GM23338 (cell line): ENCODE data around the gene KDM7A. TPM values are rescaled to one million over a fixed set of nuclear protein-coding genes. Genes with fewer than 3 reads are reported as not detected.

ENCODE experiments used
- ATAC-seq: fragments of 200-7000 bp; cut with Tn5 transposase; 3 replicates; pipeline ENCODE4 v1.9.1; 2020
- DNase-seq: peaks from one replicate; pipeline ENCODE4 v3.0.0-alpha.2; 2015; ENCODE audit warnings: low spot score
- H2AFZ ChIP-seq: fragments of 200-600 bp; sonication (generic); 2 replicates; pipeline ENCODE4 v1.8.0; 2016; ENCODE audit warnings: antibody characterized with exemption, mild to moderate bottlenecking, moderate library complexity
- H3F3A ChIP-seq: fragments of 200-600 bp; sonication (generic); replicated peaks from 2 replicates; pipeline ENCODE4 v1.8.0; 2017; ENCODE audit warnings: antibody characterized with exemption, mixed run types, low read depth
- H3K27ac ChIP-seq: fragments of 200-600 bp; sonication (generic); 2 replicates; pipeline ENCODE4 v1.6.1; 2016; ENCODE audit warnings: low read depth
- H3K27me3 ChIP-seq: fragments of 200-600 bp; sonication (generic); 2 replicates; pipeline ENCODE4 v1.8.0; 2016; ENCODE audit warnings: mild to moderate bottlenecking, mixed run types, moderate library complexity; ENCODE audit not compliant: insufficient read depth
- H3K36me3 ChIP-seq: fragments of 200-600 bp; sonication (generic); 2 replicates; pipeline ENCODE4 v1.8.0; 2016; ENCODE audit warnings: mild to moderate bottlenecking; ENCODE audit not compliant: insufficient read depth
- H3K4me1 ChIP-seq: fragments of 200-600 bp; sonication (generic); 2 replicates; pipeline ENCODE4 v1.8.0; 2016; ENCODE audit warnings: mild to moderate bottlenecking, moderate library complexity; ENCODE audit not compliant: insufficient read depth
- H3K4me2 ChIP-seq: fragments of 200-600 bp; sonication (generic); 2 replicates; pipeline ENCODE4 v1.7.1; 2017; ENCODE audit warnings: mixed run types
- H3K4me3 ChIP-seq: fragments of 200-600 bp; sonication (generic); 2 replicates; pipeline ENCODE4 v1.6.1; 2016; ENCODE audit warnings: mixed run types
- H3K79me2 ChIP-seq: fragments of 200-600 bp; sonication (generic); replicated peaks from 2 replicates; pipeline ENCODE4 v1.8.0; 2017; ENCODE audit warnings: mild to moderate bottlenecking; ENCODE audit not compliant: insufficient read depth
- H3K9me2 ChIP-seq: fragments of 200-600 bp; sonication (generic); 2 replicates; pipeline ENCODE4 v1.8.0; 2017; ENCODE audit not compliant: insufficient read depth
- H4K20me1 ChIP-seq: fragments of 200-600 bp; sonication (generic); replicated peaks from 2 replicates; pipeline ENCODE4 v1.8.0; 2017; ENCODE audit warnings: mild to moderate bottlenecking; ENCODE audit not compliant: insufficient read depth
- H3K27ac Mint-ChIP-seq: 2 replicates; pipeline ENCODE4 v1.8.0; 2020; ENCODE audit warnings: inconsistent platforms, mild to moderate bottlenecking, moderate library complexity, mixed read lengths
- H3K27me3 Mint-ChIP-seq: 3 replicates; pipeline ENCODE4 v1.8.0; 2022; ENCODE audit warnings: low read depth, mild to moderate bottlenecking, moderate library complexity, mixed read lengths, inconsistent platforms; ENCODE audit not compliant: insufficient read depth, poor library complexity
- H3K36me3 Mint-ChIP-seq: 3 replicates; pipeline ENCODE4 v1.8.0; 2021; ENCODE audit warnings: low read depth, mild to moderate bottlenecking, inconsistent platforms, moderate library complexity, mixed read lengths
- H3K4me1 Mint-ChIP-seq: 3 replicates; pipeline ENCODE4 v1.8.0; 2020; ENCODE audit warnings: mild to moderate bottlenecking, inconsistent platforms, mixed read lengths
- H3K4me3 Mint-ChIP-seq: 3 replicates; pipeline ENCODE4 v1.8.0; 2021; ENCODE audit warnings: moderate library complexity, mild to moderate bottlenecking, inconsistent platforms, mixed read lengths
- H3K9me3 Mint-ChIP-seq: 3 replicates; pipeline ENCODE4 v1.8.0; 2020; ENCODE audit warnings: moderate library complexity, mild to moderate bottlenecking, inconsistent platforms, mixed read lengths
- CREB1 ChIP-seq: fragments of 250-450 bp; sonication (Bioruptor Pico); IDR thresholded peaks from 2 replicates; pipeline ENCODE4 v1.5.0; 2020; ENCODE audit warnings: low read depth, mild to moderate bottlenecking, moderate library complexity
- ETS1 ChIP-seq: IDR thresholded peaks from 2 replicates; pipeline ENCODE4 v1.6.1; 2016; ENCODE audit warnings: antibody characterized with exemption
- EZH2 ChIP-seq: fragments of 200-600 bp; sonication (generic); IDR thresholded peaks from one replicate; pipeline ENCODE4 v1.8.0; 2017; ENCODE audit warnings: antibody characterized with exemption, mild to moderate bottlenecking, low read depth; ENCODE audit not compliant: unreplicated experiment
- EZH2phosphoT487 ChIP-seq: fragments of 200-600 bp; sonication (generic); IDR thresholded peaks from one replicate; pipeline ENCODE4 v1.8.1; 2018; ENCODE audit warnings: antibody characterized with exemption; ENCODE audit not compliant: unreplicated experiment
- JUNB ChIP-seq: IDR thresholded peaks from one replicate; pipeline ENCODE4 v1.6.1; 2016; ENCODE audit warnings: antibody characterized with exemption; ENCODE audit not compliant: unreplicated experiment
- NANOG ChIP-seq: IDR thresholded peaks from 2 replicates; pipeline ENCODE4 v1.6.1; 2016; ENCODE audit warnings: antibody characterized with exemption, borderline replicate concordance
- POLR2AphosphoS5 ChIP-seq: IDR thresholded peaks from 2 replicates; pipeline ENCODE4 v1.6.1; 2016; ENCODE audit warnings: antibody characterized with exemption, low read depth
- STAT1 ChIP-seq: IDR thresholded peaks from one replicate; pipeline ENCODE4 v1.6.1; 2016; ENCODE audit warnings: antibody characterized with exemption; ENCODE audit not compliant: unreplicated experiment
- ZNF114 ChIP-seq: fragments of 250-450 bp; sonication (Bioruptor Pico); IDR thresholded peaks from 2 replicates; pipeline ENCODE4 v1.5.0; 2020; ENCODE audit warnings: mild to moderate bottlenecking, moderate library complexity
- ZNF331 ChIP-seq: fragments of 250-450 bp; sonication (Bioruptor Pico); IDR thresholded peaks from 2 replicates; pipeline ENCODE4 v1.5.0; 2020; ENCODE audit warnings: low read depth, mild to moderate bottlenecking, moderate library complexity
- ZNF462 ChIP-seq: fragments of 250-450 bp; sonication (Bioruptor Pico); IDR thresholded peaks from 2 replicates; pipeline ENCODE4 v1.5.0; 2020; ENCODE audit warnings: mild to moderate bottlenecking, moderate library complexity
- polyA plus RNA-seq: library from polyadenylated mRNA; unstranded; fragments of >200 nt; fragmentation: Nextera tagmentation; extraction: Ambion mirVana; gene quantifications from 2 replicates; pipeline ENCODE4 v1.2.1, GENCODE V29; 2016
- total RNA-seq: library from RNA; depleted of rRNA; stranded (reverse); fragments of >200 nt; shearing (Covaris generic); gene quantifications from 2 replicates; pipeline ENCODE4 v1.2.3, GENCODE V29; 2014
- TF ChIP-seq, protein P1 (sequence below), 2 experiments: fragments of 200-600 bp in 1 of 2; sonication (generic) in 1 of 2; conservative IDR thresholded peaks; 2 replicates each; pipeline versions ENCODE4 v1.5.1 to v1.6.1; 2016 to 2017; ENCODE audit warnings: antibody characterized with exemption in 2 of 2, low read depth in 2 of 2, mild to moderate bottlenecking in 2 of 2, moderate library complexity in 1 of 2
- TF ChIP-seq, protein P2 (sequence below): IDR thresholded peaks from one replicate; pipeline ENCODE4 v1.6.1; 2018; ENCODE audit warnings: antibody characterized with exemption; ENCODE audit not compliant: unreplicated experiment

Gene KDM7A
- total and polyA plus RNA-seq, 2 experiments from 2014 or later = 2.3 to 10.8 TPM

GRCh38 chr7:140143997-140144396 is 32.8 kb downstream of the KDM7A start:
- peaks cover 27% of the 10 kb centered on the region for H3K79me2 ChIP-seq
- Mint-ChIP-seq H3K27me3 (no peaks in the 10 kb centered on the region), H3K27ac (no peak overlapping the region), H3K36me3 (no peaks in the 10 kb centered on the region), H3K4me1 (peaks cover 5% of the 10 kb centered on the region; the same call in 2 of the 3 replicates), H3K9me3 (no peaks in the 10 kb centered on the region), H3K4me3 (no peak overlapping the region)
- no peak overlapping the region for H2AFZ ChIP-seq
- TF ChIP-seq EZH2 (no peak), NANOG (no peak), JUNB (no peak), ZNF114 (CRISPR knock-in tag) (no peak), ZNF331 (CRISPR knock-in tag) (no peak), ETS1 (no peak), STAT1 (no peak), POLR2AphosphoS5 (no peak), ZNF462 (no peak), EZH2phosphoT487 (no peak), CREB1 (CRISPR knock-in tag) (no peak)
- TF ChIP-seq, protein P1, sequence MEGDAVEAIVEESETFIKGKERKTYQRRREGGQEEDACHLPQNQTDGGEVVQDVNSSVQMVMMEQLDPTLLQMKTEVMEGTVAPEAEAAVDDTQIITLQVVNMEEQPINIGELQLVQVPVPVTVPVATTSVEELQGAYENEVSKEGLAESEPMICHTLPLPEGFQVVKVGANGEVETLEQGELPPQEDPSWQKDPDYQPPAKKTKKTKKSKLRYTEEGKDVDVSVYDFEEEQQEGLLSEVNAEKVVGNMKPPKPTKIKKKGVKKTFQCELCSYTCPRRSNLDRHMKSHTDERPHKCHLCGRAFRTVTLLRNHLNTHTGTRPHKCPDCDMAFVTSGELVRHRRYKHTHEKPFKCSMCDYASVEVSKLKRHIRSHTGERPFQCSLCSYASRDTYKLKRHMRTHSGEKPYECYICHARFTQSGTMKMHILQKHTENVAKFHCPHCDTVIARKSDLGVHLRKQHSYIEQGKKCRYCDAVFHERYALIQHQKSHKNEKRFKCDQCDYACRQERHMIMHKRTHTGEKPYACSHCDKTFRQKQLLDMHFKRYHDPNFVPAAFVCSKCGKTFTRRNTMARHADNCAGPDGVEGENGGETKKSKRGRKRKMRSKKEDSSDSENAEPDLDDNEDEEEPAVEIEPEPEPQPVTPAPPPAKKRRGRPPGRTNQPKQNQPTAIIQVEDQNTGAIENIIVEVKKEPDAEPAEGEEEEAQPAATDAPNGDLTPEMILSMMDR (conservative IDR thresholded peaks at IDR 0.05; ENCODE audit: low read depth in 2 of 2) = no peak
- TF ChIP-seq, protein P2, sequence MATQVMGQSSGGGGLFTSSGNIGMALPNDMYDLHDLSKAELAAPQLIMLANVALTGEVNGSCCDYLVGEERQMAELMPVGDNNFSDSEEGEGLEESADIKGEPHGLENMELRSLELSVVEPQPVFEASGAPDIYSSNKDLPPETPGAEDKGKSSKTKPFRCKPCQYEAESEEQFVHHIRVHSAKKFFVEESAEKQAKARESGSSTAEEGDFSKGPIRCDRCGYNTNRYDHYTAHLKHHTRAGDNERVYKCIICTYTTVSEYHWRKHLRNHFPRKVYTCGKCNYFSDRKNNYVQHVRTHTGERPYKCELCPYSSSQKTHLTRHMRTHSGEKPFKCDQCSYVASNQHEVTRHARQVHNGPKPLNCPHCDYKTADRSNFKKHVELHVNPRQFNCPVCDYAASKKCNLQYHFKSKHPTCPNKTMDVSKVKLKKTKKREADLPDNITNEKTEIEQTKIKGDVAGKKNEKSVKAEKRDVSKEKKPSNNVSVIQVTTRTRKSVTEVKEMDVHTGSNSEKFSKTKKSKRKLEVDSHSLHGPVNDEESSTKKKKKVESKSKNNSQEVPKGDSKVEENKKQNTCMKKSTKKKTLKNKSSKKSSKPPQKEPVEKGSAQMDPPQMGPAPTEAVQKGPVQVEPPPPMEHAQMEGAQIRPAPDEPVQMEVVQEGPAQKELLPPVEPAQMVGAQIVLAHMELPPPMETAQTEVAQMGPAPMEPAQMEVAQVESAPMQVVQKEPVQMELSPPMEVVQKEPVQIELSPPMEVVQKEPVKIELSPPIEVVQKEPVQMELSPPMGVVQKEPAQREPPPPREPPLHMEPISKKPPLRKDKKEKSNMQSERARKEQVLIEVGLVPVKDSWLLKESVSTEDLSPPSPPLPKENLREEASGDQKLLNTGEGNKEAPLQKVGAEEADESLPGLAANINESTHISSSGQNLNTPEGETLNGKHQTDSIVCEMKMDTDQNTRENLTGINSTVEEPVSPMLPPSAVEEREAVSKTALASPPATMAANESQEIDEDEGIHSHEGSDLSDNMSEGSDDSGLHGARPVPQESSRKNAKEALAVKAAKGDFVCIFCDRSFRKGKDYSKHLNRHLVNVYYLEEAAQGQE = no peak
- no peaks in the 10 kb centered on the region; the same call in 1 of the 2 replicates for H3K4me1 ChIP-seq
- DNase-seq (no peak), ATAC-seq (no peak)
- no peaks in the 10 kb centered on the region for H3F3A ChIP-seq
- peaks cover 3% of the 10 kb centered on the region; the same call in 1 of the 2 replicates for H4K20me1 ChIP-seq
- H3K9me2 ChIP-seq = no peaks in the 10 kb centered on the region
- H3K27ac ChIP-seq = no peak overlapping the region
- H3K4me3 ChIP-seq = no peak overlapping the region
- H3K27me3 ChIP-seq = no peaks in the 10 kb centered on the region
- no peaks in the 10 kb centered on the region for H3K36me3 ChIP-seq
- H3K4me2 ChIP-seq = no peak overlapping the region
